Activated CD4-positive, alpha-beta T cell treated with anti-CD3 and anti-CD28 coated beads, Interleukin-2, amount 50 U/mL, for 1 hour (primary cell): ENCODE measurements around the gene KLHL29.

Source experiments
- DNase-seq: peaks from one replicate; pipeline ENCODE4 v3.0.0-alpha.2; 2020

The KLHL29 gene

DNA sequence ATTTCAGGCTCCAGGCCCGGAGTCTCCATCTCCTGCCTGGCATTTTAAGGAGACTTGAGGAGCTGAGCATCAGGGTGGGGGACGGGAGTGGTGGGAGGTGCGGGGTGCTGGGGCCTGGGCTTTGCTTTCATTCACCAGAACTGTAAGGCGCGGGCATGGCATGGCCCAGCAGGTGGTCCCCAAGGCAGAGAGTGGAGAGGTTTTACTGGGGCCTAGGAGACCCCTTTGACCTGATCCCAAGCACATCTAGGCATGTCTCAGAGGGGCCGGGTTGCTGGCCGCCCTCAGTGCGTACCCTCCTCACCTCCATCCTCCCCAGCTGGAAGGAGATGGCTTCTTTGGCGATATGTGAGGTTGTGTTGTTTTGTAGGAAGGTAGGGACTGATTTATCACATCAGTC is 172.5 kb downstream of the KLHL29 start:
- no peak for DNase-seq

- no peak for DNase-seq
Measured at GRCh38 chr2:23559561-23560239, 174.7 kb downstream of the KLHL29 start.

- no peak for DNase-seq
Measured at GRCh38 chr2:23561088-23561487, 176.1 kb downstream of the KLHL29 start.

DNA sequence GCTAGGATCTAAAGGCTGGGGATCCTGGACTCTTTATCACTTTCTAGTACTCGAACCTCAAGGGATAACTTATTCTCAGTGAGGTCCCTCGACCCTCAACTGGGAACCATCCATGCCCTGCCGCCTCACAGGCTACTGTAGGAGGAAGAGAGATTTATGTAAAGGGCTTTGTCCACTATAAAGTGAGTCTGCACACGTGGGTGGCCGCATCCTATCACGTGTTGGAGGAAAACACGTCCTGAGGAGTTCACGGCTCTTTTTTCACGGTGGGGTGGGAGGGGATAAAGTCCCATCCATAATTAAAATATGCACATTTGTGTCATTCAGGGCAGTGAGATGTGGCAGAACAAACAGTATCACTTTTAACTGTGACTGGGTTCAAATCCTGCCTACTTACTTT is 176.6 kb downstream of the KLHL29 start:
- no peak for DNase-seq

DNA sequence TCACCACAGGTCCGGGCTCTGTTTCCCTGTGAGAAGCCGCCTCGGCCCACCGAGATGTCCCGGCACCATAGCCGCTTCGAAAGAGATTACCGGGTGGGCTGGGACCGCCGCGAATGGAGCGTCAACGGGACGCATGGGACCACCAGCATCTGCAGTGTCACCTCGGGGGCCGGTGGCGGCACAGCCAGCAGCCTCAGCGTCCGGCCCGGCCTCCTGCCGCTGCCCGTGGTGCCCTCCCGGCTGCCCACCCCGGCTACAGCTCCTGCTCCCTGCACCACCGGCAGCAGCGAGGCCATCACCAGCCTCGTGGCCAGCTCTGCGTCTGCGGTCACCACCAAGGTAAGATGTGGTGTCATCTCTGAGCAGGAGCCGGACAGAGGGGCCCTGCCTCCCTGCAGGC is 177.2 kb downstream of the KLHL29 start:
- DNase-seq: no peak

DNA sequence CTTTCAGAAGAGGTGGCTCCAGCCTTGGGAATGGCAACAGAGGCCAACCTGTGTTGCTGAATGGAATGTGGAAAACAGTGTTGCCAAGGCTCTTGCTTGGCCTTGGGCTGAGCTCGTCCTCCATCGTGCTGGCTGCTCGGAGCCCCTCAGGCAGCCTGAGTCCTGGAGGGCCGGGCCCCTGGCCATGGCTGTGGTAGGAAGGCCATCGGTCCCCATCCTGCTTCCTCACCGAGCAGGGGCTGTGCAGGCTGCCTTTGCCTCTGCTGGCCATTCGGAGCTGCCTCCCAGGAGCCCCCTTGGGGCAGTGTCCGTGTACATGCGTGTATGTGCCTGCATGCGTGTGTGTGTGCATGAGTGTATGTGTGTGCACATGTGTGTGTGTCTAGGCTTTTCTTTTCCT is 178.2 kb downstream of the KLHL29 start:
- DNase-seq: no peak

GRCh38 chr2:23563673-23564614 is 179.0 kb downstream of the KLHL29 start:
- DNase-seq: no peak

GRCh38 chr2:23564615-23564960 is 179.6 kb downstream of the KLHL29 start:
- no peak for DNase-seq

DNA sequence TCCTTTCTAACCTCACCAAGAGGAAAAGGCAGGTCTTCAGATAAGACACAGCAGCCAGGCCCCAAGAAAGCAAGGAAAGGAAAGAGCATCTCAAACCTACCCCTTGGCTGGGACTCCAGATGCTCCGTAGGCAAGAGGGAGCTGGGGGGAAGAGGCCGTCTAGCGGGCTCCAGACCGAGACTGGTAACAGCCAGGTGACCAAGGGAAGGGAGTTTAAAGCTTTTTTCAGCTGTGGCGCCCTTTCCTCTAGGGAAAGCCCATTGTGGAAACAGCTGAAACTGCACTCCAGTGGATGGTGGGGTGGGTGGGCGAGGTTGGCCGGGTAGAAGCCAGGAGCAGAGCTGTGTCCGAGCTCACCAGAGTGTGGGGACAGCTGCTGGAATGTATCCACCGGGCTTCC is 180.4 kb downstream of the KLHL29 start:
- DNase-seq: no peak

DNA sequence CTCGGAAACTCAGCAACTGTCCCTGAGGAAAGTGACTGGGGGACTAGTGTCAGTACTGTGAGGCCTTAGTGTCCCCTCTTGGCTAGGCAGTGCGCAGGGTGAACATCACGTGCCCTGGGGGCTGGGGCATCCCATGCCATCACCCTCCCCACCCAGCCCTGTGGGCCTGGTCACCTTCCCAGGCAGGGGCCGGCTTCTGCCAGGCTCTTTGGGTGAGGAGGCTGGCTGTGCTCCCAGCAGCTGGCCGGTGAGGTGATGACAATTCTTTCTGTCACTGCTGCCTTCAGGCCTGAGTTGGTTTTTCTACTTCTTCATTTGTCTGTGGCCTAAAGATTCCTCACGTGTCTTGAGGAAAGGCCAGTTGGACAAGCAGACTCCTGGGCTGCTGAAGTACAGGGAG is 180.8 kb downstream of the KLHL29 start:
- DNase-seq: no peak

GRCh38 chr2:23566241-23567142 is 181.5 kb downstream of the KLHL29 start:
- DNase-seq: peak; percentile 13

- DNase-seq: no peak
Measured at GRCh38 chr2:23567161-23567756, 182.3 kb downstream of the KLHL29 start.

DNA sequence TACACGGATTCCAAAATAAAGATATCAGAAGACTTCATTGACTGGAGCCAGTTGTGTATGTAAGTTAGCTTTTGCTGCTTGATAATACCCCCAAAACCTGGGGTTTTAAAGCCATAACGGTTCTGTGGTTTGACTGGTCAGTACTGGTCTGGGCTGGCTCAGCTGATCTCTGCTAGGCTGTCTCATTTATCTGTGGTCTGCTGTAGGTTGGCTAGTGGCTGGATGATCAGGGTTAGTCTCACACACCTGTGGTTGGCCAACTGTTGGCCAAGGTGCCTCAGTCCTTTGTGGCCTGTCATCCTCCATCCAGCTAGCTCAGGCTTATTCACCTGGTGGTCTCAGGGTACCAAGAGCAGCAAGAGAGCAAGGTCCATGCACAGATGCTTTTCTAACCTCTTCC is 183.2 kb downstream of the KLHL29 start:
- DNase-seq: no peak

GRCh38 chr2:23568626-23569190 is 183.7 kb downstream of the KLHL29 start:
- no peak for DNase-seq

- DNase-seq: no peak
Measured at GRCh38 chr2:23569761-23570365, 184.9 kb downstream of the KLHL29 start.

GRCh38 chr2:23571085-23571484 is 186.1 kb downstream of the KLHL29 start:
- DNase-seq: no peak

DNA sequence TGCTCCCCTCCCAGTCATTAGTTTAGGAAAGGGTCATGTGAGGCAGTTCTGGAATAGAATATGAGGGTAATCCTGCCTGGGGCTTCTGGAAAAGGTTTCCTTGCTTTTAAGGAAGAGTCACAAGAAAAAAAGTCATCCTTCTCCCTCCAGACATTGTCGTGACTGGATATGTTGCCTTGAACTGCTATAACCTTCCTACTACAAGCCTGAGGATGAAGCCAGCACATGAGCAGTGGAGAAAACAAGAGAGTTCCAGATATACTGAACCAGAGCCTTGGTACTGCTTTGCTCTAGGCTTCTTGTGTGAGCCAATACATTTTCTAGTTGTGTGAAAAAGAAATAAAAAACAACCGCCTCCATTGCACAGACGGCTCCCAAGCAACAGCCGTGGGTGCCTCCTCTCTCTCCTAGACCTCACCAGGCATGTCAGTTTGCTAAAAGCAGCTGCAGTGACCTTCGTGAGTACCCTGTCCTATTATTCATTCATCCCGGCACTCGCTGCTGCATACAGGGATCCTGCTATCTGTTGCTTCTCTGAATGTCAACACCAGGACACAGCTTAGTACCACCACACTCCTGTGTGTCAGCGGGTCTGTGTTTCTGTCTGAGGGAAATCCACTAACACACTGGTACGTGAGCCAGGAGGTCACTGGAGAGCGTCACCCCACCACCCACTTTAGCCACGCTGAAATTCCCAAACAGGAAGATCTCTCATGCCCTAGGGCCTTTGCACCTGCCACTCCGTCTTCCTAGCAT is 186.7 kb downstream of the KLHL29 start:
- no peak for DNase-seq

DNA sequence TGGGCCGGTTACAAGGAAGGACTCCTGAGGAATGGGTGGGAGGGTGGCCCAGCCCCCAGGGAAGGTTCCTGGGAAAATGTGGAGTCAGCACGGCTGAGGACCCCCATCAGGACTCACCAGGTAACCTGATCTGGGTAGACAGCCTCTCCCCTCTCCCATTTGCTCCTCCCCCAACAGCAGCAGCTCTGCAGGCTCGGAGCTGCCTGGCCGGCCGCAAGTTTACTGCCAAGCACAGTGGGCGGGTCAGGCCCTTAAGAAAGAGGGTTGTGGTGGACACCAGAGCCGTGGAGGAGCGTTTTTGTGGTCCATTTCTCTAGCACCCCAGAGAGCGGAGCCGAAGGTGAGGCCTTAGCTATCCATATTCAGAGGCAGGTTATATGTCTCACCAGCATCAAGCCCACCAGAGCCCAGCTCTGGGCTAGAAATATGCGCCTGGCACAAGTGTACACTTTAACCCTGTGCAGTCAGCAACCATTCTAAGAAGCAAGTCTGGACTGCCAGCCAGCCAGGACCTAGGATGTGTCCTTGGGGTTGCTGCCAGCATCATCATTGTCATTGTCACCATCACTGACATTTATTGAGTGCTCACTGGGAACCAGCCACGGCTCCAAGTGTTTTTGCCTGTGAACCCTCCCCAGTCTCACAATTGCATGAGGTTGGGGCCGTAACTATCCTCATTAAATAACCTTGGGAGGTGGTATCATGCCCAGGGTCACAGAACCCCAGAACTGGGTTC is 190.1 kb downstream of the KLHL29 start:
- DNase-seq: no peak

- DNase-seq: no peak
Measured at GRCh38 chr2:23578964-23579671, 194.1 kb downstream of the KLHL29 start.

GRCh38 chr2:23579674-23580073 is 194.7 kb downstream of the KLHL29 start:
- DNase-seq: no peak
